Uterus (tissue), 2 donors: ENCODE data around the gene MIGA1.

Experiments used
- CTCF ChIP-seq, 4 experiments: fragments of 200-600 bp in 2 of 4; fragments of 450-650 bp in 2 of 4; sonication (generic) in 2 of 4; IDR thresholded peaks; one replicate each; pipeline ENCODE4 v1.5.1; 2016 to 2019; ENCODE audit warnings: antibody characterized with exemption in 4 of 4, mild to moderate bottlenecking in 2 of 4, moderate library complexity in 1 of 4
- POLR2A ChIP-seq, 2 donors: fragments of 450-650 bp; IDR thresholded peaks; one replicate each; pipeline ENCODE4 v1.6.1; 2016; ENCODE audit warnings: antibody characterized with exemption in 2 of 2, mild to moderate bottlenecking in 1 of 2, moderate library complexity in 1 of 2

- TF ChIP-seq CTCF (IDR thresholded peaks at IDR 0.05), result no peak
- no peak for TF ChIP-seq POLR2A (IDR thresholded peaks at IDR 0.05)
Observed at GRCh38 chr1:77882411-77882810, 103.0 kb downstream of the MIGA1 start.
